ENCODE results near the gene FOXP1.
A peak's percentile ranks its signal among the peaks of the same experiment; 100 is the strongest.

FOXP1 gene

GRCh38 chr3:71583566-71584393 is at the start of gene FOXP1:
TSS of gene FOXP1 (minus strand) at chr3:71583728. CDS start at chr3:71198381, 385,347 bp downstream.
- peak; percentile 54 for DNase-seq

- DNase-seq: no peak
These were observed 46.2 kb upstream of the FOXP1 start for GRCh38 chr3:71629711-71630110.

GRCh38 chr3:71629289-71629688 is 45.8 kb upstream of the FOXP1 start:
- DNase-seq: no peak

- no peak for DNase-seq
These were observed 45.0 kb upstream of the FOXP1 start for GRCh38 chr3:71628522-71628921.

GRCh38 chr3:71625676-71626075 is 42.1 kb upstream of the FOXP1 start:
- DNase-seq: no peak

- no peak for DNase-seq
These were observed 38.5 kb upstream of the FOXP1 start for GRCh38 chr3:71621825-71622537.

- DNase-seq: peak; percentile 17
These were observed 35.0 kb upstream of the FOXP1 start for GRCh38 chr3:71618538-71618937.

GRCh38 chr3:71616571-71617021 is 33.1 kb upstream of the FOXP1 start:
- DNase-seq: no peak

- DNase-seq: no peak
These were observed 31.3 kb upstream of the FOXP1 start for GRCh38 chr3:71614869-71615268.

GRCh38 chr3:71614426-71614825 is 30.9 kb upstream of the FOXP1 start:
- DNase-seq: no peak

GRCh38 chr3:71611099-71611498 is 27.6 kb upstream of the FOXP1 start:
- no peak for DNase-seq

- DNase-seq: no peak
These were observed 23.8 kb upstream of the FOXP1 start for GRCh38 chr3:71607364-71607763.

- DNase-seq: no peak
These were observed 23.1 kb upstream of the FOXP1 start for GRCh38 chr3:71606582-71606981.

GRCh38 chr3:71602256-71602655 is 18.7 kb upstream of the FOXP1 start:
- DNase-seq: no peak

GRCh38 chr3:71601811-71602210 is 18.3 kb upstream of the FOXP1 start:
- no peak for DNase-seq

- no peak for DNase-seq
These were observed 17.2 kb upstream of the FOXP1 start for GRCh38 chr3:71600646-71601288.

GRCh38 chr3:71599416-71599815 is 15.9 kb upstream of the FOXP1 start:
- DNase-seq: no peak

GRCh38 chr3:71598292-71598691 is 14.8 kb upstream of the FOXP1 start:
- DNase-seq: no peak

GRCh38 chr3:71597286-71597685 is 13.8 kb upstream of the FOXP1 start:
- DNase-seq: no peak

GRCh38 chr3:71593106-71593505 is 9.6 kb upstream of the FOXP1 start:
- no peak for DNase-seq

GRCh38 chr3:71591101-71591500 is 7.6 kb upstream of the FOXP1 start:
- DNase-seq: no peak

GRCh38 chr3:71589132-71589531 is 5.6 kb upstream of the FOXP1 start:
- DNase-seq: no peak

- DNase-seq: no peak
These were observed 4.4 kb upstream of the FOXP1 start for GRCh38 chr3:71587958-71588357.

GRCh38 chr3:71586810-71587242 is 3.3 kb upstream of the FOXP1 start:
- no peak for DNase-seq

All from NCI-H526 treated with DMSO at 0.1 percent for 48 hours (cell line).